Measurements from ENCODE around the gene P2RX6. TPM values are rescaled to one million over a fixed set of nuclear protein-coding genes. Genes with fewer than 3 reads are reported as not detected.

The P2RX6 gene
- total and polyA plus RNA-seq, 7 donors = 11.3 to 47.7 (median 32.8) TPM

- no peak for ATAC-seq
- intact Hi-C loops (cut with DNase I) = loop anchor here in 1 of 2 donors (10.0 kb wide), 1 partner anchor 191 kb away; no protein-coding TSS in a partner anchor
These were observed 60.7 kb downstream of the P2RX6 start for GRCh38 chr22:21075516-21076138.

GRCh38 chr22:21076912-21077625, 62.1 kb downstream of the P2RX6 start:
- Histone ChIP-seq H3K27me3 (ENCODE audit: insufficient read depth in 3 of 3, low read length in 2 of 3) (peaks cover 0 to 2% (median 0%) of the 10 kb centered on the region in 3 donors), H3K9me3 (no peaks in the 10 kb centered on the region), H3K36me3 (ENCODE audit: insufficient read depth in 1 of 2, low read depth in 1 of 2) (no peaks in the 10 kb centered on the region), H3K4me1 (no peaks in the 10 kb centered on the region), H3K4me3 (no peak overlapping the region), H3K27ac (no peak overlapping the region)
- ATAC-seq (no peak), DNase-seq (no peak)
- no peak for TF ChIP-seq CTCF (IDR thresholded peaks at IDR 0.05)
- 52 to 64% (median 56%) methylated on average over 21 of the region's 21 CpGs for WGBS, 3 donors
- intact Hi-C loops (cut with DNase I) = loop anchor here in 1 of 2 donors (10.0 kb wide), 1 partner anchor 192 kb away; no protein-coding TSS in a partner anchor

More at GRCh38 chr22:21075516-21076138, 60.7 kb downstream of the P2RX6 start:
- H3K27me3 ChIP-seq (ENCODE audit: insufficient read depth in 3 of 3, low read length in 2 of 3) = peaks cover 0 to 2% (median 0%) of the 10 kb centered on the region in 3 donors
- no peak overlapping the region for H3K27ac ChIP-seq
- H3K4me3 ChIP-seq = no peak overlapping the region
- H3K9me3 ChIP-seq = no peaks in the 10 kb centered on the region
- WGBS, 3 donors = 92 to 94% (median 92%) methylated on average over 14 of the region's 14 CpGs
- DNase-seq = no peak
- TF ChIP-seq CTCF (IDR thresholded peaks at IDR 0.05) = no peak
- H3K36me3 ChIP-seq (ENCODE audit: insufficient read depth in 1 of 2, low read depth in 1 of 2) = no peaks in the 10 kb centered on the region
- H3K4me1 ChIP-seq = no peaks in the 10 kb centered on the region

Other genes starting within 250 kb of the P2RX6 start
- gene SERPIND1, start 241.1 kb upstream of the P2RX6 start, total RNA-seq = not detected
- under 1 TPM; 0.03 to 0.12 (median 0.07) TPM for gene SERPIND1, start 241.1 kb upstream of the P2RX6 start, polyA plus RNA-seq
- 10 to 100 TPM; 38.2 to 52.6 (median 43.1) TPM for gene PI4KA, start 156.4 kb upstream of the P2RX6 start, total RNA-seq
- gene PI4KA, start 156.4 kb upstream of the P2RX6 start, polyA plus RNA-seq = 10 to 100 TPM; 22.7 to 41.0 (median 37.8) TPM
- 10 to 100 TPM; 23.0 to 46.3 (median 26.2) TPM for gene SNAP29, start 156.2 kb upstream of the P2RX6 start, total RNA-seq
- 10 to 100 TPM; 19.1 to 37.7 (median 28.1) TPM for gene SNAP29, start 156.2 kb upstream of the P2RX6 start, polyA plus RNA-seq
- gene CRKL, start 97.8 kb upstream of the P2RX6 start, total RNA-seq = 10 to 100 TPM; 66.0 to 81.0 (median 73.4) TPM
- gene CRKL, start 97.8 kb upstream of the P2RX6 start, polyA plus RNA-seq = 10 to 100 TPM; 29.7 to 94.7 (median 49.8) TPM
- gene AIFM3, start 47.9 kb upstream of the P2RX6 start, total RNA-seq = under 1 TPM; 0.25 to 0.74 (median 0.49) TPM
- gene AIFM3, start 47.9 kb upstream of the P2RX6 start, polyA plus RNA-seq = under 1 TPM; 0.30 to 0.77 (median 0.53) TPM
- 10 to 100 TPM; 23.4 to 37.1 (median 29.8) TPM for gene LZTR1, start 32.9 kb upstream of the P2RX6 start, total RNA-seq
- gene LZTR1, start 32.9 kb upstream of the P2RX6 start, polyA plus RNA-seq = 10 to 100 TPM; 17.1 to 30.8 (median 22.5) TPM
- gene THAP7, start 13.0 kb upstream of the P2RX6 start, total RNA-seq = 10 to 100 TPM; 25.2 to 39.2 (median 28.6) TPM
- 10 to 100 TPM; 48.9 to 67.5 (median 52.0) TPM for gene THAP7, start 13.0 kb upstream of the P2RX6 start, polyA plus RNA-seq
- under 1 TPM in 1 of 4 donors, not detected in 3; 0.08 TPM for gene SLC7A4, start 17.4 kb downstream of the P2RX6 start, total RNA-seq
- gene SLC7A4, start 17.4 kb downstream of the P2RX6 start, polyA plus RNA-seq = under 1 TPM in 2 of 3 donors, not detected in 1; 0.10 to 0.87 TPM
- under 1 TPM in 2 of 4 donors, not detected in 2; 0.22 to 0.30 TPM for gene LRRC74B, start 30.8 kb downstream of the P2RX6 start, total RNA-seq
- gene LRRC74B, start 30.8 kb downstream of the P2RX6 start, polyA plus RNA-seq = under 1 TPM in 1 of 3 donors, not detected in 2; 0.51 TPM